GM23248 (cell line): ENCODE measurements around the gene DUSP1.

Source experiments
- EZH2 ChIP-seq: fragments of 200-600 bp; sonication (generic); IDR thresholded peaks from 2 replicates; pipeline ENCODE4 v1.6.1; 2018; ENCODE audit warnings: antibody characterized with exemption, mild to moderate bottlenecking; ENCODE audit not compliant: insufficient read depth, poor library complexity, severe bottlenecking
- EZH2phosphoT487 ChIP-seq: fragments of 200-600 bp; sonication (generic); IDR thresholded peaks from 2 replicates; pipeline ENCODE4 v1.6.1; 2018; ENCODE audit warnings: antibody characterized with exemption, moderate library complexity, mild to moderate bottlenecking, low read depth; ENCODE audit not compliant: insufficient read depth

- TF ChIP-seq EZH2 (no peak), EZH2phosphoT487 (no peak)
Observed at GRCh38 chr5:172770675-172771438, at the start of gene DUSP1.
